ACHN (cell line): Measurements from ENCODE around the gene CORO1C.
A peak's percentile ranks its signal among the peaks of the same experiment; 100 is the strongest.
"Not testable (repeated sequence)": the region's sequence is repeated elsewhere in the genome, so short reads cannot be mapped to it uniquely, and the experiment has no call there.

Experiments
- DNase-seq: peaks from one replicate; pipeline ENCODE4 v3.0.0-alpha.2; 2015
- in situ Hi-C: cut with HindIII; loops from 2 replicates; pipeline ENCODE4 v1.10.0; 2017; ENCODE audit warnings: low sequenced_read_pairs, low pct_ligation_motif_present, low pct_unique_long_range_greater_than_20kb

Gene CORO1C

DNA sequence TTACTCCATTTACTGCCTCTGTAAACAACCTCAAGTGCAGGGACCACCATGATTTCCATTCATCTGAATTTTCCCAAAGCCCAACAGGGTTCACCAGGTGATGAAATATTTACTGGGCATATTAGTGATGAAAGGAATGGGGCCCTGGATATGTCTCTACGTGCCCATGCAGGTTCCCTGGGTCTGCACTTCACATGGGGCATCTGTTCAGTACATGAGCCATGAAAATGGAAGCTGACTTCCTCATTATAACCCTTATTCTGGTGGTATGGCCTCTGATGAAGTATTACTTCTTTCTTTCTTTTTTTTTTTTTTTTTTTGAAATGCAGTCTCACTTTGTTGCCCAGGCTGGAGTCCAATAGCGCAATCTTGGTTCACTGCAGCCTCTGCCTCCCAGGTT, 26.5 kb upstream of the CORO1C start:
- in situ Hi-C loops = no loop called here
- no peak for DNase-seq

- DNase-seq = no peak
- in situ Hi-C loops = no loop called here
Observed at GRCh38 chr12:108756421-108756820, 25.1 kb upstream of the CORO1C start.

DNA sequence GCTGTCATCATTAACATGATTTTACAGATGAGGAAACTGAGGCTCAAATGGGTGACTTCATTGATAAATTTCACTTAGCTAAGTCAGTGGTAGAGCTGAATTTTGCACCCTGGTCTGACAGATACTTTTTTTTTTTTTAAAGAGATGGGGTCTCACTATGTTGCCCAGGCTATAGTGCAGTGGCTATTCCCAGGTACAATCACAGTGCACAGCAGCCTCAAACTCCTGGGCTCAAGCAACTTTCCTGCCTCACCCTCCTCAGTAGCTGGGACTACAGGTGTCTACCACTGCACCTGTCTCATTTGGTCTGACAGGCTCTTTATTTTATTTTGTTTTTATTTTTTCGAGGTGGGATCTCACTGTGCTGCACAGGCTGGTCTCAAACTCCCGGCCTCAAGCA, 24.2 kb upstream of the CORO1C start:
- in situ Hi-C loops = no loop called here

GRCh38 chr12:108753976-108754375, 22.7 kb upstream of the CORO1C start:
- no peak for DNase-seq
- in situ Hi-C loops = no loop called here

More for the DNA sequence above, 24.2 kb upstream of the CORO1C start:
- DNase-seq = no peak

GRCh38 chr12:108752387-108752786, 21.1 kb upstream of the CORO1C start:
- in situ Hi-C loops = no loop called here
- no peak for DNase-seq

DNA sequence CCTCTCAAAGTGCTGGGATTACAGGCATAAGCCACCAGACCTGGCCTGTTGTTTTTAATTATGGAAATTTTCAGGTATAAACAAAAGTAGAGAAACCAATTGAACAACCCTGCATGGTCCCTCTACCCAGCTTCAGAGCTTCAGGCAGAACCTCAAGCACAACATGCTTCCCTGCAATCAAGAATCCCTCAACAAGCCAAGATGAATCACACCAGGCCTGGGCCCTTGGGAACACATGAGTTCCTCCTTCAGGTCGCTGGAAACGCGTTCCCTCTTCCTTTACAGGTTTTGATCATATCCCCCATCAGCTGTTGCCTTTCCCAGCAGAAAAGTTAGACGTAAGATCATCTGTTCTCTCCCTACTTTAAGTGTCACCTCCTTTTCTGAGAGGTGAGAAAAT, 20.5 kb upstream of the CORO1C start:
- no peak for DNase-seq
- in situ Hi-C loops = no loop called here

GRCh38 chr12:108751003-108751402, 19.7 kb upstream of the CORO1C start:
- in situ Hi-C loops, DNase-seq: not testable (repeated sequence)

GRCh38 chr12:108750526-108750925, 19.2 kb upstream of the CORO1C start:
- no peak for DNase-seq
- in situ Hi-C loops = no loop called here

DNA sequence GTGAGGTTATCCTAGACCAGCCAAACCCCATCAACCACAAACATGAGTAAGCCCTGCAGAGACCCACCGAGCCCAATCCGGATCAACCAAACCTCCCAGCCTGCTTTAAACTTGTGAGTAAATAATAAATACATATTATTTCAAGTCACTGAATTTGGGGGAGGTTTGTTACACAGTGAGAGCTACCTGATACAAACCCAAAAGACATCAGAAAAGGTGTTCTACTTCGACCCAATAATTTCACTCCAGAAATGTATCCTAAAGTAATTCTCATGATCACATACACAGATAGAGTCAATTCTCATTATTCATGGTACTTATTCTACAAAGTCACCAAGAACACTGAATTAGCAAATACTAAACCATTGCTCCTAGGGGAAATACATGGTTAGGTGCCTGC, 16.2 kb upstream of the CORO1C start:
- DNase-seq = no peak
- in situ Hi-C loops = no loop called here

DNA sequence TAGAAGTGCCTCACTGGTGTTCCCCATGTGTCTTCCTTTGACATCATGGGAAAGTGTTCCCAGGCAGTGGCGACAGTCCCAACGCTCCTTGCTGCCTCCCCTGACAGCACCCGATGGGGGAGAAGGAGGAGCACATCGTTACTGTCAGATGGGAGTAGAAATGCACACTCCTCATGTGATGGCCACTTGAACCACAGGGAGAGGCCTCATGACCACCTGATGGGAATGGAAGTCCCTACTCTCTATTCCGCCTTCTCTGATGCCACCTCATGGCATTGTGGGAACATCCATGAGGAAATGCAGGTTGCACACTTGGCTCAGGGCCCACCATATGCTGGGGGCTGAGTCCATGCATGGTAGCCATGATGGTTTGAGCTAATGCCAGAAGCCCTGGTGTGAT, 14.3 kb upstream of the CORO1C start:
- in situ Hi-C loops = no loop called here
- no peak for DNase-seq

- no peak for DNase-seq
Observed at GRCh38 chr12:108744021-108744897, 12.9 kb upstream of the CORO1C start.

GRCh38 chr12:108738170-108738569, 6.9 kb upstream of the CORO1C start:
- in situ Hi-C loops = no loop called here
- DNase-seq = no peak

More at GRCh38 chr12:108744021-108744897, 12.9 kb upstream of the CORO1C start:
- in situ Hi-C loops = no loop called here

- no peak for DNase-seq
- in situ Hi-C loops = no loop called here
Observed at GRCh38 chr12:108735855-108736254, 4.5 kb upstream of the CORO1C start.

DNA sequence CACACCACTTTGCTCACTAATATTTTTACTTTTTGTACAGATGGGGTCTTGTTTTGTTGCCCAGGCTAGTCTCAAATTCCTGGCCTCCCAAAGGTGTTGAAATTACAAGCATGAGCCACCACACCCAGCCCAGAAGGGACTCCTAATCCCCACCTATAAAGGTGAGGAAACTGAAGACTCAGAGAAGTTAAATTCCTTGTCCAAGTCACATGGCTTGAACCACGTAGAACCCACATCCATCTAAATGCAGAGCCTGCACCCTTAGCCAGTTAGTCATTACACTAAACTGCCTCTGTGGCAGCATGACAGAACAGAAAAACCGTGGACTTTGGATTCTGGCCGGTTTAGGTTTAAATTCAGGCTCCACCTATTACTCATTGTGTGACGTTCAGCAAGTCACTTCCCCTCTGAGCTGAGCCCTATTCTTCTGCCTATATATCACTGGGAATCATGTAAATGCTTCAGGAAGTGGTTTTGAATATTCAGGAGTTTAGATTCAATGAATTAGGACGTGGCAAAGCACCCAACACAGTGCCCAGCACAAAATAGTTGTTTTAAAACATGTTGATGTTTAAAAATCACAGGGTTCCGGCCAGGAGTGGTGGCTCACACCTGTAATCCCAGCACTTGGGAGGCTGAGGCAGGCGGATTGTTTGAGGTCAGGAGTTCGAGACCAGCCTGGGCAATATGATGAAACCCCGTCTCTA, 3.0 kb upstream of the CORO1C start:
- DNase-seq = peak; percentile 100
- in situ Hi-C loops = no loop called here

GRCh38 chr12:108733230-108733531, 1.9 kb upstream of the CORO1C start:
- DNase-seq, in situ Hi-C loops: not testable (repeated sequence)

DNA sequence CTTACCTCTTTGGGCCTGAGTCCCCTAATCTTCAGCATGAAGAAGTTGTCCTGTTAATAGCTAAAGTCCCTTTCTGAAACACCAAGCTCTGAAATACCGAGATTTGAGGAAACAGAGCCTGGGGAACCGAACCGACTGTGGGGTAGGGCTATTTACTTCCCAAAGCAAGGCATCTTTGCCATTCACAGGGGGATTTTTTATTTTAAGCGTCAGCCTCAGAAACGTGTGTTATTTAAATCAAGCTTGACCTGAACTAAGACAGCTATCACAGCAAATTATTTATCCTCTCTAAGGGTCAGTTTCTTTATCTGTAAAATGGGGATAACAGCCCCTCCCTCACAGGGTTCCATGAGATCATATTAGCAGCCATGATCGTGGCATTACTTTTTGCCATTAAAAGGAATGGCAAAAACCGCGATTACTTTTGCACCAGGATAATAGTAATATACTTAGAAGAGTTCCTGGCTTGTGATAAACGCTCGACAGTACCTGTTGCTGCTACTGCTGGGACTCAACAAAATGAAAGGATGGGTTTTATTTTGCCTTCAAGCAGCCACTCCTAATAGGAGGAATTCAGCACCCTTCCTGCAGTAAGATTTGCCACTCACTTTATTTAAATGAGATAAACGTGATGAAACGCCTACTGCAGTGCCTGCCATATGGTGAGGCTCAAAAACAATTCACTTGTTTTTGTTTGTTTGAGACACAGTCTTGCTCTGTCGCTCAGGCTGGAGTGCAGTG, 1.3 kb upstream of the CORO1C start:
- no peak for DNase-seq
- in situ Hi-C loops = no loop called here

GRCh38 chr12:108731866-108732461, 646 bp upstream of the CORO1C start:
- in situ Hi-C loops = no loop called here
- peak; percentile 100 for DNase-seq

DNA sequence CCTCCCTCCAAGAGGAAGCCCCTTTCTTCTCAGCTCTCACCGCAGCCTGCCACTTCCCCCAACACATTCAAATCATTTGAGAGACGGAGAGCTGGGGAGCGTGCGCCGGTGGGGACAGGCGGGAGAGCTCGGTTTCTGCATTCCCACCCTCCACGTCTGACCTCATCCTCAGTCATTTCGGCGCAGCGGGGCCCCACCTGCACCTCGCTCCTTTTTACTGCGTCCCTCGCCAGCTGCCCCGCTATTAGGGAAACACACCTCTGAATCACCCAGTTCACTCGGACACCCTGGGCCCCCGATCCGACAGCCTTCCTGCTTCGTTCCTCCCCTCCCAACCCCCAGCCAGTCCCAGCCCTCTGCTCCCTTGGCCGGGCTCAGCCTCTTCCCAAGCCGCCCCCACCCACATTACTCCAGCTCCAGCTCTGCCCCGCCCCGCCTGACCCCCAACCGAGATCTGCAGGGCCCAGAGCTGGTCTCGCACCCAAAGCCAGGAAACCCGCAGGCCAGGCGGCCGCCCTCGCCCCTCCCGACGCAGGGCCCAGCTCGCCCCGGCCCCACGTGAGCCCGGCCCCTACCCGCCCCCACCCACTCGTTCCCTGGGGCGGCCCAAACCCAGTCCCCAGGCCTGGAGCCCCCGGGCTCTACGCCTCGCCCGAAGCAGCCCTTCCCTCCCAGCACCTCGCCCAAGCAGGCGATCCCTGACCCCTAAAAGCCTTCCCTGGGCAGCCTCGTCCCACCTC, 783 bp downstream of the CORO1C start:
- in situ Hi-C loops = no loop called here
- DNase-seq = peak; percentile 93
